ENCODE measurements around the gene AZIN2. TPM values are rescaled to one million over a fixed set of nuclear protein-coding genes. Genes with fewer than 3 reads are reported as not detected.

Gene AZIN2
- total and polyA plus RNA-seq, 9 of the 15 experiments (the other 6 are each of a cell fraction or from before 2014, with no cell fraction given): 0.06 to 0.91 (median 0.42) TPM; not detected in 2

- Histone ChIP-seq H3K9me3 (replicated peaks; ENCODE audit: control insufficient read depth, insufficient read depth, low read depth, low read length) (no peaks in the 10 kb centered on the region), H3K27me3 (ENCODE audit: control insufficient read depth in 2 of 2, insufficient read depth in 2 of 2, low read length in 2 of 2) (peaks cover 27 to 58% of the 10 kb centered on the region in 2 experiments), H3K27ac (ENCODE audit: extremely low read depth, low read depth, low read length) (no peak overlapping the region), H4K20me1 (replicated peaks; ENCODE audit: control insufficient read depth, insufficient read depth, low read length) (no peaks in the 10 kb centered on the region; the same call in 1 of the 2 replicates), H3K36me3 (ENCODE audit: control insufficient read depth, insufficient read depth, low read length) (no peaks in the 10 kb centered on the region), H2AFZ (ENCODE audit: low read depth, low read length) (no peak overlapping the region), H3K4me2 (ENCODE audit: insufficient read depth, low read length) (no peak overlapping the region), H3K9me1 (ENCODE audit: control insufficient read depth, insufficient read depth, low read length) (no peaks in the 10 kb centered on the region), H3K4me1 (replicated peaks in 1 of 2; ENCODE audit: control insufficient read depth in 2 of 2, insufficient read depth in 2 of 2, low read length in 2 of 2) (peaks cover 0 to 4% of the 10 kb centered on the region in 2 experiments; a peak in 1 of 5 replicates), H3K4me3 (no peak overlapping the region), H3K79me2 (ENCODE audit: control insufficient read depth, insufficient read depth, low read length) (no peaks in the 10 kb centered on the region), H3K9ac (ENCODE audit: insufficient read depth in 1 of 2, low read depth in 2 of 2, low read length in 2 of 2) (no peak overlapping the region)
- ATAC-seq (no peak; the same call in 2 of the 3 replicates), FAIRE-seq (no peak), DNase-seq (ENCODE audit: extremely low read depth in 1 of 4, low spot score in 3 of 4) (no peak)
- 2% methylated on average over 4 of the region's 4 CpGs for WGBS (ENCODE audit: insufficient coverage, low coverage, missing lambda C conversion rate)
- no TSS peak for BruUV-seq (replicated peaks)
- CTCF ChIA-PET (ENCODE audit: low intra/inter-chr PET ratio): no interaction called here
- in situ Hi-C loops (cut with MboI) (no loop called here), intact Hi-C loops (cut with micrococcal nuclease) (no loop called here)
- no peak for TF ChIP-seq THRAP3 (IDR thresholded peaks at IDR 0.05; ENCODE audit: borderline replicate concordance)
- TF ChIP-seq NFIC (IDR thresholded peaks at IDR 0.05): peak; percentile 30
- POLR2A ChIA-PET: interaction anchor here (0.6 kb wide), 1 partner anchor 22 kb away, joined by 3 read pairs; no protein-coding TSS in a partner anchor
Measured at GRCh38 chr1:33155877-33156538, 75.1 kb downstream of the AZIN2 start.

- BruUV-seq (replicated peaks): no TSS peak
- H3K4me1 ChIP-seq (replicated peaks in 1 of 2; ENCODE audit: control insufficient read depth in 2 of 2, insufficient read depth in 2 of 2, low read length in 2 of 2): peaks cover 0 to 9% of the 10 kb centered on the region in 2 experiments; a peak in 1 of 5 replicates
- ChIA-PET POLR2A (no interaction called here), CTCF (ENCODE audit: low intra/inter-chr PET ratio) (no interaction called here)
- no peak for ATAC-seq
- H3K36me3 ChIP-seq (ENCODE audit: control insufficient read depth, insufficient read depth, low read length): no peaks in the 10 kb centered on the region
- H4K20me1 ChIP-seq (replicated peaks; ENCODE audit: control insufficient read depth, insufficient read depth, low read length): no peaks in the 10 kb centered on the region; the same call in 1 of the 2 replicates
- no peak overlapping the region for H3K9ac ChIP-seq (ENCODE audit: insufficient read depth in 1 of 2, low read depth in 2 of 2, low read length in 2 of 2)
- FAIRE-seq: no peak
- DNase-seq (ENCODE audit: extremely low read depth in 1 of 4, low spot score in 3 of 4): no peak
- H3K4me2 ChIP-seq (ENCODE audit: insufficient read depth, low read length): no peak overlapping the region
- no peaks in the 10 kb centered on the region for H3K9me1 ChIP-seq (ENCODE audit: control insufficient read depth, insufficient read depth, low read length)
- intact Hi-C loops (cut with micrococcal nuclease): no loop called here
- no peaks in the 10 kb centered on the region for H3K9me3 ChIP-seq (replicated peaks; ENCODE audit: control insufficient read depth, insufficient read depth, low read depth, low read length)
- WGBS (ENCODE audit: insufficient coverage, low coverage, missing lambda C conversion rate): 8% methylated on average over 4 of the region's 4 CpGs
- H3K27me3 ChIP-seq (ENCODE audit: control insufficient read depth in 2 of 2, insufficient read depth in 2 of 2, low read length in 2 of 2): peaks cover 30 to 61% of the 10 kb centered on the region in 2 experiments
- H3K4me3 ChIP-seq: no peak overlapping the region
- H3K27ac ChIP-seq (ENCODE audit: extremely low read depth, low read depth, low read length): no peak overlapping the region
- H3K79me2 ChIP-seq (ENCODE audit: control insufficient read depth, insufficient read depth, low read length): no peaks in the 10 kb centered on the region
- no peak overlapping the region for H2AFZ ChIP-seq (ENCODE audit: low read depth, low read length)
- in situ Hi-C loops (cut with MboI): no loop called here
- TF ChIP-seq ZNF140 (CRISPR knock-in tag; IDR thresholded peaks at IDR 0.05): no peak
- TF ChIP-seq ZNF655 (CRISPR knock-in tag; IDR thresholded peaks at IDR 0.05): no peak
- no peak for TF ChIP-seq ZNF263 (CRISPR knock-in tag; IDR thresholded peaks at IDR 0.05; ENCODE audit: borderline replicate concordance)
- TF ChIP-seq ZNF23 (CRISPR knock-in tag; IDR thresholded peaks at IDR 0.05): no peak
- no peak for TF ChIP-seq POLR2B (IDR thresholded peaks at IDR 0.05; ENCODE audit: low read depth, partially characterized antibody)
- TF ChIP-seq ARID2 (IDR thresholded peaks at IDR 0.05): no peak
- no peak for TF ChIP-seq AFF1 (IDR thresholded peaks at IDR 0.05; ENCODE audit: low read depth in 1 of 2, partially characterized antibody in 2 of 2)
- TF ChIP-seq SRSF7 (optimal IDR thresholded peaks at IDR 0.05; ENCODE audit: low read depth, low read length): no peak
- no peak for TF ChIP-seq ZFX (CRISPR knock-in tag; IDR thresholded peaks at IDR 0.05)
Measured at GRCh38 chr1:33157131-33157530, 76.2 kb downstream of the AZIN2 start.

All from K562 (cell line).